IMR-90 (cell line): ENCODE data around the gene CAPN5. TPM values are rescaled to one million over a fixed set of nuclear protein-coding genes. Genes with fewer than 3 reads are reported as not detected.

Experiments used
- ATAC-seq: fragments of 200-7000 bp; cut with Tn5 transposase; 2 replicates; pipeline ENCODE4 v1.9.1; 2020; ENCODE audit warnings: low read depth, mild to moderate bottlenecking, moderate library complexity
- BruUV-seq: library from RNA; stranded (reverse); fragments of 400-500 nt; replicated peaks from 2 replicates; lab custom pipeline; 2021; lab: Mats Ljungman, UMichigan
- CTCF ChIA-PET: fragments of 300-600 bp; formaldehyde crosslinking; extraction: SDS; loops from one replicate; lab custom pipeline; 2021; ENCODE audit warnings: antibody characterized with exemption; lab: Yijun Ruan, JAX
- POLR2A ChIA-PET: fragments of 300-600 bp; sonication (Branson Sonifier 250); formaldehyde crosslinking; loops from one replicate; lab custom pipeline; 2022; ENCODE audit warnings: antibody characterized with exemption; ENCODE audit not compliant: unreplicated experiment; lab: Charles Lee
- DNase-seq: peaks from one replicate; pipeline ENCODE4 v3.0.0; 2013
- H2AFZ ChIP-seq: replicated peaks from 2 replicates; pipeline ENCODE3; 2013; ENCODE audit warnings: low read length, mild to moderate bottlenecking; ENCODE audit not compliant: poor library complexity
- H2AK5ac ChIP-seq: 2 replicates; pipeline ENCODE4 v1.6.1; 2013; ENCODE audit warnings: low read depth, low read length, inconsistent platforms
- H2AK9ac ChIP-seq: replicated peaks from 2 replicates; pipeline ENCODE3; 2013; ENCODE audit warnings: mild to moderate bottlenecking, low read depth, low read length, moderate library complexity; ENCODE audit not compliant: poor library complexity
- H2BK120ac ChIP-seq: 2 replicates; pipeline ENCODE4 v1.6.1; 2013; ENCODE audit warnings: low read depth, low read length, inconsistent platforms
- H2BK15ac ChIP-seq: 3 replicates; pipeline ENCODE4 v1.6.1; 2013; ENCODE audit warnings: low read depth, low read length, inconsistent platforms
- H2BK20ac ChIP-seq: 2 replicates; pipeline ENCODE4 v1.6.1; 2013; ENCODE audit warnings: low read depth, mild to moderate bottlenecking, inconsistent platforms, low read length, moderate library complexity
- H2BK5ac ChIP-seq: 2 replicates; pipeline ENCODE4 v1.6.1; 2013; ENCODE audit warnings: mild to moderate bottlenecking, low read depth, low read length, inconsistent platforms; ENCODE audit not compliant: poor library complexity, severe bottlenecking
- H3K14ac ChIP-seq: replicated peaks from 2 replicates; pipeline ENCODE4 v1.6.1; 2013; ENCODE audit warnings: low read depth, low read length, inconsistent platforms
- H3K18ac ChIP-seq: 2 replicates; pipeline ENCODE4 v1.6.1; 2013; ENCODE audit warnings: low read depth, low read length, control low read depth
- H3K23ac ChIP-seq: 2 replicates; pipeline ENCODE4 v1.6.1; 2013; ENCODE audit warnings: low read depth, low read length, inconsistent platforms
- H3K27ac ChIP-seq: 2 replicates; pipeline ENCODE4 v1.5.1; 2013; ENCODE audit warnings: mild to moderate bottlenecking, control low read depth, low read length; ENCODE audit not compliant: insufficient read depth
- H3K27me3 ChIP-seq: 2 replicates; pipeline ENCODE4 v1.6.1; 2013; ENCODE audit warnings: low read length; ENCODE audit not compliant: control insufficient read depth, insufficient read depth
- H3K36me3 ChIP-seq: 2 replicates; pipeline ENCODE4 v1.6.1; 2013; ENCODE audit warnings: low read length, mixed read lengths; ENCODE audit not compliant: control insufficient read depth, insufficient read depth
- H3K4ac ChIP-seq: 2 replicates; pipeline ENCODE4 v1.6.1; 2013; ENCODE audit warnings: low read depth, low read length, inconsistent platforms
- H3K4me1 ChIP-seq: 2 replicates; pipeline ENCODE4 v1.6.1; 2013; ENCODE audit warnings: low read length, mixed read lengths; ENCODE audit not compliant: control insufficient read depth, insufficient read depth
- H3K4me2 ChIP-seq: 2 replicates; pipeline ENCODE4 v1.6.1; 2013; ENCODE audit warnings: low read depth, mild to moderate bottlenecking, control low read depth, low read length, moderate library complexity
- H3K4me3 ChIP-seq: 2 replicates; pipeline ENCODE4 v1.5.1; 2013; ENCODE audit warnings: low read depth, mild to moderate bottlenecking, control low read depth, low read length, moderate library complexity; ENCODE audit not compliant: insufficient read depth
- H3K56ac ChIP-seq: 2 replicates; pipeline ENCODE4 v1.6.1; 2013; ENCODE audit warnings: low read length, inconsistent platforms; ENCODE audit not compliant: insufficient read depth; ENCODE audit errors: extremely low read depth
- H3K79me1 ChIP-seq, 2 experiments: 2 replicates each; pipeline ENCODE4 v1.6.1; 2013; ENCODE audit warnings: low read length in 2 of 2, inconsistent platforms in 1 of 2, low read depth in 1 of 2
- H3K9ac ChIP-seq: 2 replicates; pipeline ENCODE4 v1.6.1; 2013; ENCODE audit warnings: low read depth, low read length, control low read depth
- H3K9me1 ChIP-seq: 2 replicates; pipeline ENCODE4 v1.6.1; 2013; ENCODE audit warnings: low read length, inconsistent platforms; ENCODE audit not compliant: insufficient read depth
- H3K9me3 ChIP-seq: 2 replicates; pipeline ENCODE4 v1.6.1; 2013; ENCODE audit warnings: low read length; ENCODE audit not compliant: control insufficient read depth, insufficient read depth
- H4K20me1 ChIP-seq: 2 replicates; pipeline ENCODE4 v1.6.1; 2013; ENCODE audit warnings: low read length, inconsistent platforms; ENCODE audit not compliant: insufficient read depth
- H4K5ac ChIP-seq: 2 replicates; pipeline ENCODE4 v1.6.1; 2013; ENCODE audit warnings: mild to moderate bottlenecking, low read depth, low read length, control low read depth
- H4K8ac ChIP-seq, 2 experiments: 2 replicates each; pipeline ENCODE4 v1.6.1; 2013; ENCODE audit warnings: low read depth in 2 of 2, low read length in 2 of 2, control low read depth in 1 of 2, inconsistent platforms in 1 of 2
- H4K91ac ChIP-seq: 2 replicates; pipeline ENCODE4 v1.6.1; 2013; ENCODE audit warnings: low read depth, low read length, inconsistent platforms; ENCODE audit not compliant: insufficient read depth
- ELK1 ChIP-seq: fragments of 150-350 bp; IDR thresholded peaks from 2 replicates; pipeline ENCODE4 v1.6.1; 2016; ENCODE audit warnings: low read depth, mild to moderate bottlenecking, low read length, moderate library complexity, borderline replicate concordance
- WGBS, 2 experiments: methylation state at CpG; one replicate each; pipeline versions ENCODE4 v1.1.5 to v1.1.7; 2013; ENCODE audit warnings: missing lambda C conversion rate in 2 of 2; ENCODE audit not compliant: insufficient read length in 1 of 2; ENCODE audit errors: extremely low coverage in 2 of 2; 5-methylcytosine and 5-hydroxymethylcytosine counted together
- dilution Hi-C: fragments of 300-500 bp; cut with HindIII; formaldehyde crosslinking; loops from one replicate; pipeline ENCODE4 v1.14.3; 2018; ENCODE audit warnings: low sequenced_read_pairs; ENCODE audit not compliant: unreplicated experiment
- in situ Hi-C: fragments of 300-500 bp; cut with MboI; formaldehyde crosslinking; loops from 3 replicates; pipeline ENCODE4 v1.14.3; 2019; ENCODE audit warnings: low sequenced_read_pairs, inconsistent platforms, mixed read lengths
- intact Hi-C: fragments of 100-400 bp; cut with micrococcal nuclease; formaldehyde crosslinking; loops from 2 replicates; pipeline ENCODE4 v1.10.0; 2022
- polyA plus RNA-seq, 3 experiments: library from polyadenylated mRNA; depleted of rRNA; stranded (reverse); fragments of >200 nt; gene quantifications; 2 replicates each; pipeline ENCODE4 v1.2.3, GENCODE V29; 2012; ENCODE audit warnings: low replicate concordance in 1 of 3
- total RNA-seq: library from RNA; depleted of rRNA; stranded (reverse); fragments of >200 nt; gene quantifications from 2 replicates; pipeline ENCODE4 v1.2.3, GENCODE V29; 2012

Gene CAPN5
- total and polyA plus RNA-seq, 2 of the 4 experiments (the other 2 are of a cell fraction) = 8.1 to 24.0 TPM

GRCh38 chr11:77093987-77094840 lies 27.4 kb downstream of the CAPN5 start:
- no peaks in the 10 kb centered on the region for H3K9me1 ChIP-seq
- BruUV-seq = no TSS peak
- no peak overlapping the region for H3K27ac ChIP-seq
- H3K9me3 ChIP-seq = no peaks in the 10 kb centered on the region
- no peak for ATAC-seq
- no peaks in the 10 kb centered on the region for H3K4me1 ChIP-seq
- H2BK15ac ChIP-seq = no peak overlapping the region
- no peak overlapping the region for H3K4ac ChIP-seq
- intact Hi-C loops = no loop called here
- in situ Hi-C loops = loop anchor here (5.0 kb wide), 1 partner anchor 47 kb away; no protein-coding TSS in a partner anchor
- no peaks in the 10 kb centered on the region; a peak in 1 of 4 replicates for H3K79me1 ChIP-seq
- DNase-seq = no peak
- no peak overlapping the region for H3K56ac ChIP-seq
- no peak overlapping the region for H4K91ac ChIP-seq
- H3K18ac ChIP-seq = no peak overlapping the region
- H3K4me3 ChIP-seq = no peak overlapping the region
- H3K23ac ChIP-seq = no peak overlapping the region
- ChIA-PET CTCF (no interaction called here), POLR2A (no interaction called here)
- dilution Hi-C loops = no loop called here
- H3K14ac ChIP-seq = no peak overlapping the region
- H2AK5ac ChIP-seq = no peak overlapping the region
- no peak overlapping the region for H2BK20ac ChIP-seq
- no peaks in the 10 kb centered on the region for H3K27me3 ChIP-seq
- H4K20me1 ChIP-seq = peaks cover 19% of the 10 kb centered on the region
- H4K5ac ChIP-seq = no peak overlapping the region
- H3K4me2 ChIP-seq = no peak overlapping the region
- no peak overlapping the region for H2BK120ac ChIP-seq
- no peak overlapping the region for H2BK5ac ChIP-seq
- TF ChIP-seq ELK1 = no peak
- no peak overlapping the region for H3K9ac ChIP-seq
- no peak overlapping the region for H4K8ac ChIP-seq
- H2AK9ac ChIP-seq = no peak overlapping the region
- H2AFZ ChIP-seq = no peak overlapping the region
- peaks cover 2% of the 10 kb centered on the region for H3K36me3 ChIP-seq
- no CpG with 5 or more reads among the region's 6 CpGs for WGBS, 2 experiments
